Vagina (tissue), 2 donors: Measurements from ENCODE around the gene DPP6.

Experiments used
- CTCF ChIP-seq, 3 experiments: fragments of 450-650 bp in 2 of 3; fragments of 200-600 bp in 1 of 3; sonication (generic) in 1 of 3; IDR thresholded peaks; one replicate each; pipeline ENCODE4 v1.5.1; 2017 to 2019; ENCODE audit warnings: antibody characterized with exemption in 3 of 3, mild to moderate bottlenecking in 2 of 3, moderate library complexity in 2 of 3
- POLR2A ChIP-seq, 2 donors: fragments of 450-650 bp; IDR thresholded peaks; one replicate each; pipeline ENCODE4 v1.6.1; 2017; ENCODE audit warnings: antibody characterized with exemption in 2 of 2, mild to moderate bottlenecking in 2 of 2, moderate library complexity in 2 of 2
- POLR2AphosphoS5 ChIP-seq, 2 donors: sonication (generic); formaldehyde crosslinking; IDR thresholded peaks; one replicate each; pipeline ENCODE4 v1.9.0; 2017; ENCODE audit warnings: antibody characterized with exemption in 2 of 2, mild to moderate bottlenecking in 2 of 2, low read depth in 1 of 2; ENCODE audit not compliant: insufficient read depth in 1 of 2

- no peak for TF ChIP-seq CTCF (IDR thresholded peaks at IDR 0.05)
- no peak for TF ChIP-seq POLR2A (IDR thresholded peaks at IDR 0.05)
- TF ChIP-seq POLR2AphosphoS5 (IDR thresholded peaks at IDR 0.05; ENCODE audit: insufficient read depth in 1 of 2, low read depth in 1 of 2), result no peak
Observed at GRCh38 chr7:154860621-154861375, 808.6 kb downstream of the DPP6 start.
